IMR-90 (cell line): ENCODE measurements around the gene MNT. TPM values are rescaled to one million over a fixed set of nuclear protein-coding genes. Genes with fewer than 3 reads are reported as not detected.

Experiments used
- ATAC-seq: fragments of 200-7000 bp; cut with Tn5 transposase; 2 replicates; pipeline ENCODE4 v1.9.1; 2020; ENCODE audit warnings: low read depth, mild to moderate bottlenecking, moderate library complexity
- BruUV-seq: library from RNA; stranded (reverse); fragments of 400-500 nt; replicated peaks from 2 replicates; lab custom pipeline; 2021; lab: Mats Ljungman, UMichigan
- CTCF ChIA-PET: fragments of 300-600 bp; formaldehyde crosslinking; extraction: SDS; loops from one replicate; lab custom pipeline; 2021; ENCODE audit warnings: antibody characterized with exemption; lab: Yijun Ruan, JAX
- POLR2A ChIA-PET: fragments of 300-600 bp; sonication (Branson Sonifier 250); formaldehyde crosslinking; loops from one replicate; lab custom pipeline; 2022; ENCODE audit warnings: antibody characterized with exemption; ENCODE audit not compliant: unreplicated experiment; lab: Charles Lee
- DNase-seq: peaks from one replicate; pipeline ENCODE4 v3.0.0; 2013
- H2AFZ ChIP-seq: replicated peaks from 2 replicates; pipeline ENCODE3; 2013; ENCODE audit warnings: low read length, mild to moderate bottlenecking; ENCODE audit not compliant: poor library complexity
- H2AK5ac ChIP-seq: 2 replicates; pipeline ENCODE4 v1.6.1; 2013; ENCODE audit warnings: low read depth, low read length, inconsistent platforms
- H2AK9ac ChIP-seq: replicated peaks from 2 replicates; pipeline ENCODE3; 2013; ENCODE audit warnings: mild to moderate bottlenecking, low read depth, low read length, moderate library complexity; ENCODE audit not compliant: poor library complexity
- H2BK120ac ChIP-seq: 2 replicates; pipeline ENCODE4 v1.6.1; 2013; ENCODE audit warnings: low read depth, low read length, inconsistent platforms
- H2BK15ac ChIP-seq: 3 replicates; pipeline ENCODE4 v1.6.1; 2013; ENCODE audit warnings: low read depth, low read length, inconsistent platforms
- H2BK20ac ChIP-seq: 2 replicates; pipeline ENCODE4 v1.6.1; 2013; ENCODE audit warnings: low read depth, mild to moderate bottlenecking, inconsistent platforms, low read length, moderate library complexity
- H2BK5ac ChIP-seq: 2 replicates; pipeline ENCODE4 v1.6.1; 2013; ENCODE audit warnings: mild to moderate bottlenecking, low read depth, low read length, inconsistent platforms; ENCODE audit not compliant: poor library complexity, severe bottlenecking
- H3K14ac ChIP-seq: replicated peaks from 2 replicates; pipeline ENCODE4 v1.6.1; 2013; ENCODE audit warnings: low read depth, low read length, inconsistent platforms
- H3K18ac ChIP-seq: 2 replicates; pipeline ENCODE4 v1.6.1; 2013; ENCODE audit warnings: low read depth, low read length, control low read depth
- H3K23ac ChIP-seq: 2 replicates; pipeline ENCODE4 v1.6.1; 2013; ENCODE audit warnings: low read depth, low read length, inconsistent platforms
- H3K27ac ChIP-seq: 2 replicates; pipeline ENCODE4 v1.5.1; 2013; ENCODE audit warnings: mild to moderate bottlenecking, control low read depth, low read length; ENCODE audit not compliant: insufficient read depth
- H3K27me3 ChIP-seq: 2 replicates; pipeline ENCODE4 v1.6.1; 2013; ENCODE audit warnings: low read length; ENCODE audit not compliant: control insufficient read depth, insufficient read depth
- H3K36me3 ChIP-seq: 2 replicates; pipeline ENCODE4 v1.6.1; 2013; ENCODE audit warnings: low read length, mixed read lengths; ENCODE audit not compliant: control insufficient read depth, insufficient read depth
- H3K4ac ChIP-seq: 2 replicates; pipeline ENCODE4 v1.6.1; 2013; ENCODE audit warnings: low read depth, low read length, inconsistent platforms
- H3K4me1 ChIP-seq: 2 replicates; pipeline ENCODE4 v1.6.1; 2013; ENCODE audit warnings: low read length, mixed read lengths; ENCODE audit not compliant: control insufficient read depth, insufficient read depth
- H3K4me2 ChIP-seq: 2 replicates; pipeline ENCODE4 v1.6.1; 2013; ENCODE audit warnings: low read depth, mild to moderate bottlenecking, control low read depth, low read length, moderate library complexity
- H3K4me3 ChIP-seq: 2 replicates; pipeline ENCODE4 v1.5.1; 2013; ENCODE audit warnings: low read depth, mild to moderate bottlenecking, control low read depth, low read length, moderate library complexity; ENCODE audit not compliant: insufficient read depth
- H3K56ac ChIP-seq: 2 replicates; pipeline ENCODE4 v1.6.1; 2013; ENCODE audit warnings: low read length, inconsistent platforms; ENCODE audit not compliant: insufficient read depth; ENCODE audit errors: extremely low read depth
- H3K79me1 ChIP-seq, 2 experiments: 2 replicates each; pipeline ENCODE4 v1.6.1; 2013; ENCODE audit warnings: low read length in 2 of 2, inconsistent platforms in 1 of 2, low read depth in 1 of 2
- H3K9ac ChIP-seq: 2 replicates; pipeline ENCODE4 v1.6.1; 2013; ENCODE audit warnings: low read depth, low read length, control low read depth
- H3K9me1 ChIP-seq: 2 replicates; pipeline ENCODE4 v1.6.1; 2013; ENCODE audit warnings: low read length, inconsistent platforms; ENCODE audit not compliant: insufficient read depth
- H3K9me3 ChIP-seq: 2 replicates; pipeline ENCODE4 v1.6.1; 2013; ENCODE audit warnings: low read length; ENCODE audit not compliant: control insufficient read depth, insufficient read depth
- H4K20me1 ChIP-seq: 2 replicates; pipeline ENCODE4 v1.6.1; 2013; ENCODE audit warnings: low read length, inconsistent platforms; ENCODE audit not compliant: insufficient read depth
- H4K5ac ChIP-seq: 2 replicates; pipeline ENCODE4 v1.6.1; 2013; ENCODE audit warnings: mild to moderate bottlenecking, low read depth, low read length, control low read depth
- H4K8ac ChIP-seq, 2 experiments: 2 replicates each; pipeline ENCODE4 v1.6.1; 2013; ENCODE audit warnings: low read depth in 2 of 2, low read length in 2 of 2, control low read depth in 1 of 2, inconsistent platforms in 1 of 2
- H4K91ac ChIP-seq: 2 replicates; pipeline ENCODE4 v1.6.1; 2013; ENCODE audit warnings: low read depth, low read length, inconsistent platforms; ENCODE audit not compliant: insufficient read depth
- CEBPB ChIP-seq: IDR thresholded peaks from 2 replicates; pipeline ENCODE4 v1.6.1; 2012; ENCODE audit warnings: low read depth, low read length, improper control_type of control experiment
- CTCF ChIP-seq: conservative IDR thresholded peaks from 2 replicates; pipeline ENCODE4 v1.5.1; 2012; ENCODE audit warnings: mild to moderate bottlenecking, low read depth, low read length, improper control_type of control experiment
- MAZ ChIP-seq: IDR thresholded peaks from 2 replicates; pipeline ENCODE4 v1.6.1; 2012; ENCODE audit warnings: low read depth, mild to moderate bottlenecking, low read length, improper control_type of control experiment, moderate library complexity, borderline replicate concordance
- WGBS, 2 experiments: methylation state at CpG; one replicate each; pipeline versions ENCODE4 v1.1.5 to v1.1.7; 2013; ENCODE audit warnings: missing lambda C conversion rate in 2 of 2; ENCODE audit not compliant: insufficient read length in 1 of 2; ENCODE audit errors: extremely low coverage in 2 of 2; 5-methylcytosine and 5-hydroxymethylcytosine counted together
- dilution Hi-C: fragments of 300-500 bp; cut with HindIII; formaldehyde crosslinking; loops from one replicate; pipeline ENCODE4 v1.14.3; 2018; ENCODE audit warnings: low sequenced_read_pairs; ENCODE audit not compliant: unreplicated experiment
- in situ Hi-C: fragments of 300-500 bp; cut with MboI; formaldehyde crosslinking; loops from 3 replicates; pipeline ENCODE4 v1.14.3; 2019; ENCODE audit warnings: low sequenced_read_pairs, inconsistent platforms, mixed read lengths
- intact Hi-C: fragments of 100-400 bp; cut with micrococcal nuclease; formaldehyde crosslinking; loops from 2 replicates; pipeline ENCODE4 v1.10.0; 2022
- polyA plus RNA-seq, 3 experiments: library from polyadenylated mRNA; depleted of rRNA; stranded (reverse); fragments of >200 nt; gene quantifications; 2 replicates each; pipeline ENCODE4 v1.2.3, GENCODE V29; 2012; ENCODE audit warnings: low replicate concordance in 1 of 3
- total RNA-seq: library from RNA; depleted of rRNA; stranded (reverse); fragments of >200 nt; gene quantifications from 2 replicates; pipeline ENCODE4 v1.2.3, GENCODE V29; 2012

The MNT gene
- total and polyA plus RNA-seq, 2 of the 4 experiments (the other 2 are of a cell fraction) = 1.4 to 8.3 TPM

- in situ Hi-C loops = no loop called here
- DNase-seq = peak; percentile 70
- POLR2A ChIA-PET = no interaction called here
Observed at GRCh38 chr17:2418572-2418971, 17.7 kb upstream of the MNT start.

More at GRCh38 chr17:2418572-2418971, 17.7 kb upstream of the MNT start:
- Histone ChIP-seq H3K23ac (peak overlapping the region; percentile 69), H2BK15ac (peak overlapping the region; percentile 46; the same call in 1 of the 3 replicates), H3K4me1 (peaks cover 22% of the 10 kb centered on the region), H3K4me3 (no peak overlapping the region), H4K8ac (peak overlapping the region in 1 of 2 experiments; percentile 85; a peak in 3 of 4 replicates), H3K79me1 (peaks cover 7 to 36% of the 10 kb centered on the region in 2 experiments; a peak in 3 of 4 replicates), H3K56ac (no peak overlapping the region), H3K27ac (peak overlapping the region; percentile 83), H2AFZ (peak overlapping the region; percentile 12), H2BK20ac (peak overlapping the region; percentile 69; the same call in 1 of the 2 replicates), H3K9me1 (peaks cover 3% of the 10 kb centered on the region; the same call in 1 of the 2 replicates), H2BK120ac (peak overlapping the region; percentile 56), H3K27me3 (no peaks in the 10 kb centered on the region), H3K4me2 (peak overlapping the region; percentile 11; the same call in 1 of the 2 replicates), H2BK5ac (peak overlapping the region; percentile 73), H2AK9ac (peak overlapping the region; percentile 67), H3K14ac (peak overlapping the region; percentile 46), H3K9me3 (no peaks in the 10 kb centered on the region), H3K9ac (0 out of 2 replicates have a peak overlapping the region, but pooled peaks have one; percentile 14), H3K4ac (peak overlapping the region; percentile 89), H4K91ac (peak overlapping the region; percentile 74), H4K20me1 (no peaks in the 10 kb centered on the region), H4K5ac (peak overlapping the region; percentile 13; the same call in 1 of the 2 replicates), H3K18ac (peak overlapping the region; percentile 38; the same call in 1 of the 2 replicates), H3K36me3 (peaks cover 14% of the 10 kb centered on the region), H2AK5ac (peak overlapping the region; percentile 57)
- CTCF ChIA-PET = interaction anchor here (1.1 to 4.9 kb wide), 2 partner anchors 12 to 36 kb away, joined by 5 to 64 read pairs; no protein-coding TSS in a partner anchor
- no TSS peak for BruUV-seq
- intact Hi-C loops (loop anchor here (2.0 kb wide), 1 partner anchor 40 kb away; no protein-coding TSS in a partner anchor), dilution Hi-C loops (no loop called here)
- ATAC-seq = peak; percentile 66
- WGBS, 2 experiments = 50% methylated on average over 2 of the region's 7 CpGs; no CpG with 5 or more reads in 1 of the 2 experiments
- TF ChIP-seq CTCF (no peak), CEBPB (peak; percentile 62), MAZ (0 out of 2 replicates have a peak, but pooled peaks have one; percentile 13)
